HEK293T (cell line): ENCODE measurements around the gene C11orf58.

Source experiments
- CTCF ChIA-PET: fragments of 350-600 bp; formaldehyde crosslinking; extraction: SDS; loops from one replicate; lab custom pipeline; 2021; ENCODE audit warnings: antibody characterized with exemption, inconsistent platforms; lab: Yijun Ruan, JAX
- POLR2A ChIA-PET: fragments of 350-600 bp; formaldehyde crosslinking; extraction: SDS; loops from one replicate; lab custom pipeline; 2020; ENCODE audit warnings: antibody characterized with exemption, inconsistent platforms; lab: Yijun Ruan, JAX
- DNase-seq: peaks from one replicate; pipeline ENCODE4 v3.0.0; 2012; ENCODE audit warnings: mixed read lengths; ENCODE audit errors: extremely low spot score
- ARNT ChIP-seq: fragments of 450-650 bp; IDR thresholded peaks from 2 replicates; pipeline ENCODE4 v1.6.1; 2017; ENCODE audit warnings: mild to moderate bottlenecking
- BHLHE40 ChIP-seq: fragments of 450-650 bp; IDR thresholded peaks from 2 replicates; pipeline ENCODE4 v1.6.1; 2016; ENCODE audit warnings: mild to moderate bottlenecking, moderate library complexity, borderline replicate concordance
- CTBP1 ChIP-seq: fragments of 450-650 bp; IDR thresholded peaks from 2 replicates; pipeline ENCODE4 v1.6.1; 2016; ENCODE audit warnings: borderline replicate concordance
- ELF4 ChIP-seq: fragments of 450-650 bp; IDR thresholded peaks from 2 replicates; pipeline ENCODE4 v1.6.1; 2017; ENCODE audit warnings: antibody characterized with exemption
- FOXA1 ChIP-seq: fragments of 450-650 bp; IDR thresholded peaks from 2 replicates; pipeline ENCODE4 v1.6.1; 2016; ENCODE audit warnings: mild to moderate bottlenecking
- FOXK2 ChIP-seq: fragments of 450-650 bp; IDR thresholded peaks from 2 replicates; pipeline ENCODE4 v1.6.1; 2016; ENCODE audit warnings: mild to moderate bottlenecking
- FOXM1 ChIP-seq: fragments of 450-650 bp; IDR thresholded peaks from 2 replicates; pipeline ENCODE4 v1.6.1; 2017; ENCODE audit warnings: mild to moderate bottlenecking, borderline replicate concordance
- HDGF ChIP-seq: fragments of 450-650 bp; IDR thresholded peaks from 2 replicates; pipeline ENCODE4 v1.6.1; 2017; ENCODE audit warnings: antibody characterized with exemption, borderline replicate concordance
- L3MBTL2 ChIP-seq: fragments of 450-650 bp; conservative IDR thresholded peaks from 2 replicates; pipeline ENCODE4 v1.6.1; 2016; ENCODE audit warnings: mild to moderate bottlenecking
- LEF1 ChIP-seq: fragments of 450-650 bp; IDR thresholded peaks from 2 replicates; pipeline ENCODE4 v1.6.1; 2017; ENCODE audit warnings: mild to moderate bottlenecking, borderline replicate concordance
- NFRKB ChIP-seq: fragments of 450-650 bp; IDR thresholded peaks from 2 replicates; pipeline ENCODE4 v1.6.1; 2016; ENCODE audit warnings: mild to moderate bottlenecking, moderate library complexity
- SP1 ChIP-seq: fragments of 450-650 bp; IDR thresholded peaks from 2 replicates; pipeline ENCODE4 v1.6.1; 2017
- SUZ12 ChIP-seq: fragments of 450-650 bp; IDR thresholded peaks from 2 replicates; pipeline ENCODE4 v1.6.1; 2016; ENCODE audit warnings: mild to moderate bottlenecking
- TARDBP ChIP-seq: fragments of 450-650 bp; IDR thresholded peaks from 2 replicates; pipeline ENCODE4 v1.6.1; 2016
- ZNF384 ChIP-seq: fragments of 450-650 bp; IDR thresholded peaks from 2 replicates; pipeline ENCODE4 v1.6.1; 2016
- TF ChIP-seq, protein P1 (sequence below): fragments of 450-650 bp; IDR thresholded peaks from 2 replicates; pipeline ENCODE4 v1.6.1; 2016

Gene C11orf58

DNA sequence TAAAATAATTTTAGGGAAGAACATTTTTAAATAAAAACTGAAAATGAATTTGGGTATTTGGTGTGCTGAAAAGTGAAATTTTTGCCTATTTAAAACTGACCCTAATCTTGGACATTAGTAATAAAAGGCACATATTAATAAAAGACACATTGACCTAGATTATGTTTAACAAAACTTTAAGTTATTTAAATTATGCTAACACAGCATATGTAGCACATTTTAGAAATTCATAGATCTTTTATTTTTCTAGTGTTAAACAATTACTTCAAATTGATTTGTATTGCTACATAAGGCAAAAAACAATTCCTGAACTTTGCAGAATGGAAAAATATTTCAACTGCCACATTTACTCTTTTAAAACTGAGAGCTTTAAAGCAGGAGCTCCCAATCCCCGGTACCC is 10.6 kb downstream of the C11orf58 start:
- ChIA-PET CTCF (no interaction called here), POLR2A (no interaction called here)
- no peak for TF ChIP-seq HDGF
- TF ChIP-seq ZNF384 = no peak
- DNase-seq = no peak

- TF ChIP-seq ARNT = no peak
- TF ChIP-seq, protein P1, sequence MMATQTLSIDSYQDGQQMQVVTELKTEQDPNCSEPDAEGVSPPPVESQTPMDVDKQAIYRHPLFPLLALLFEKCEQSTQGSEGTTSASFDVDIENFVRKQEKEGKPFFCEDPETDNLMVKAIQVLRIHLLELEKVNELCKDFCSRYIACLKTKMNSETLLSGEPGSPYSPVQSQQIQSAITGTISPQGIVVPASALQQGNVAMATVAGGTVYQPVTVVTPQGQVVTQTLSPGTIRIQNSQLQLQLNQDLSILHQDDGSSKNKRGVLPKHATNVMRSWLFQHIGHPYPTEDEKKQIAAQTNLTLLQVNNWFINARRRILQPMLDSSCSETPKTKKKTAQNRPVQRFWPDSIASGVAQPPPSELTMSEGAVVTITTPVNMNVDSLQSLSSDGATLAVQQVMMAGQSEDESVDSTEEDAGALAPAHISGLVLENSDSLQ = no peak
- no peak for TF ChIP-seq FOXA1
- TF ChIP-seq NFRKB = no peak
- no peak for TF ChIP-seq FOXK2
- TF ChIP-seq ELF4 = no peak
- TF ChIP-seq LEF1 = no peak
- TF ChIP-seq BHLHE40 = no peak
- no peak for TF ChIP-seq FOXM1
- TF ChIP-seq ZNF384 = no peak
- no peak for TF ChIP-seq SP1
- TF ChIP-seq TARDBP = no peak
- no peak for TF ChIP-seq SUZ12
- TF ChIP-seq HDGF = no peak
- no peak for TF ChIP-seq CTBP1
- TF ChIP-seq L3MBTL2 = no peak
- no peak for DNase-seq
- CTCF ChIA-PET = no interaction called here
- POLR2A ChIA-PET = interaction anchor here (1.1 kb wide), 1 partner anchor 11 kb away, joined by 4 read pairs; the partner anchor contains the start of gene C11orf58
These were observed 11.2 kb downstream of the C11orf58 start for GRCh38 chr11:16749666-16750065.

GRCh38 chr11:16750417-16750816 is 12.0 kb downstream of the C11orf58 start:
- POLR2A ChIA-PET = interaction anchor here (1.1 kb wide), 1 partner anchor 12 kb away, joined by 4 read pairs; the partner anchor contains the start of gene C11orf58
- CTCF ChIA-PET = no interaction called here
- no peak for TF ChIP-seq FOXA1
- TF ChIP-seq CTBP1 = no peak
- TF ChIP-seq ELF4 = no peak
- no peak for TF ChIP-seq FOXM1
- no peak for TF ChIP-seq HDGF
- TF ChIP-seq FOXK2 = no peak
- no peak for TF ChIP-seq SUZ12
- TF ChIP-seq, protein P1 = no peak
- TF ChIP-seq TARDBP = no peak
- no peak for TF ChIP-seq SP1
- no peak for TF ChIP-seq ZNF384
- no peak for TF ChIP-seq L3MBTL2
- no peak for TF ChIP-seq ARNT
- TF ChIP-seq LEF1 = no peak
- DNase-seq = no peak

GRCh38 chr11:16758382-16759024 is 20.1 kb downstream of the C11orf58 start:
- ChIA-PET CTCF (interaction anchor here (0.5 kb wide), 1 partner anchor 510 kb away, joined by 3 read pairs; no protein-coding TSS in a partner anchor), POLR2A (no interaction called here)
- TF ChIP-seq, protein P1 = no peak
- TF ChIP-seq SP1 = no peak
- TF ChIP-seq LEF1 = no peak
- no peak for TF ChIP-seq ARNT
- TF ChIP-seq NFRKB = no peak
- no peak for TF ChIP-seq SUZ12
- no peak for TF ChIP-seq FOXK2
- no peak for TF ChIP-seq L3MBTL2
- TF ChIP-seq FOXM1 = no peak
- no peak for TF ChIP-seq CTBP1
- no peak for TF ChIP-seq ZNF384
- no peak for TF ChIP-seq ELF4
- no peak for TF ChIP-seq TARDBP
- no peak for TF ChIP-seq FOXA1
- DNase-seq = no peak

DNA sequence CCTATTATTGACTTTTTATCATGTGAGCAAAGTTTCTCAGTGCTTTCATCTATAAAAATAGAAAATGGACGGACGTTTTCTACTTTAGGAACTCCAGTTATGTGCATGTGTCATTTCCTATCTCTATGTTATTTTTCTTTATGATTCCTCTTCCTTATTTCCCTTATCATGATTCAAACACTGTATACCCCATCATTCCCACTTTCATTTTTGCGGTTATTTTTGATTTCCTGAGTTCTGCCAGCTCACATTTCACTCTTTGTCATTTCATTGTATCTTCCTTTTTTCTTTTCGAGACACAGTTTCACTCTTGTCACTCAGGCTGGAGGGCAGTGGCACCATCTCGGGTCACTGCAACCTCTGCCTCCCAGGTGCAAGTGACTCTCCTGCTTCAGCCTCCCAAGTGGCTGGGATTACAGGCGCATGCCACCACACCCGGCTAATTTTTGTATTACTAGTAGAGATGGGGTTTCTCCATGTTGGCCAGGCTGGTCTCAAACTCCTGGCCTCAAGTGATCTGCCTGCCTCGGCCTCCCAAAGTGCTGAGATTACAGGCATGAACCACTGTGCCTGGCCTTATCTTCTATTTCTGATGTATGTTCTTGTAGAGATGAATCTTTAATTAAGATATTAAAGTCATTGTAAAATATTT is 21.5 kb downstream of the C11orf58 start:
- TF ChIP-seq SUZ12 (no peak), L3MBTL2 (no peak), SP1 (no peak), NFRKB (no peak)
- CTCF ChIA-PET = no interaction called here
- no peak for DNase-seq
- POLR2A ChIA-PET = no interaction called here

- CTCF ChIA-PET = no interaction called here
- POLR2A ChIA-PET = no interaction called here
- DNase-seq = no peak
- TF ChIP-seq ELF4 = no peak
- TF ChIP-seq SP1 = no peak
- TF ChIP-seq, protein P1 = no peak
- no peak for TF ChIP-seq FOXM1
- no peak for TF ChIP-seq SUZ12
- TF ChIP-seq BHLHE40 = no peak
- no peak for TF ChIP-seq FOXA1
- TF ChIP-seq ZNF384 = no peak
- no peak for TF ChIP-seq HDGF
- TF ChIP-seq LEF1 = no peak
- TF ChIP-seq NFRKB = no peak
- no peak for TF ChIP-seq TARDBP
- TF ChIP-seq CTBP1 = no peak
- TF ChIP-seq ARNT = no peak
- TF ChIP-seq FOXK2 = no peak
- TF ChIP-seq L3MBTL2 = no peak
These were observed 25.3 kb downstream of the C11orf58 start for GRCh38 chr11:16763746-16764145.
